GM23338 (cell line): ENCODE results near the gene EPHB1.

Experiments used
- CREB1 ChIP-seq: fragments of 250-450 bp; sonication (Bioruptor Pico); IDR thresholded peaks from 2 replicates; pipeline ENCODE4 v1.5.0; 2020; ENCODE audit warnings: low read depth, mild to moderate bottlenecking, moderate library complexity
- CTCF ChIP-seq, 2 experiments: fragments of 200-600 bp in 1 of 2; sonication (generic) in 1 of 2; conservative IDR thresholded peaks; 2 replicates each; pipeline versions ENCODE4 v1.5.1 to v1.6.1; 2016 to 2017; ENCODE audit warnings: antibody characterized with exemption in 2 of 2, low read depth in 2 of 2, mild to moderate bottlenecking in 2 of 2, moderate library complexity in 1 of 2
- EZH2 ChIP-seq: fragments of 200-600 bp; sonication (generic); IDR thresholded peaks from one replicate; pipeline ENCODE4 v1.8.0; 2017; ENCODE audit warnings: antibody characterized with exemption, mild to moderate bottlenecking, low read depth; ENCODE audit not compliant: unreplicated experiment
- EZH2phosphoT487 ChIP-seq: fragments of 200-600 bp; sonication (generic); IDR thresholded peaks from one replicate; pipeline ENCODE4 v1.8.1; 2018; ENCODE audit warnings: antibody characterized with exemption; ENCODE audit not compliant: unreplicated experiment
- JUNB ChIP-seq: IDR thresholded peaks from one replicate; pipeline ENCODE4 v1.6.1; 2016; ENCODE audit warnings: antibody characterized with exemption; ENCODE audit not compliant: unreplicated experiment
- NANOG ChIP-seq: IDR thresholded peaks from 2 replicates; pipeline ENCODE4 v1.6.1; 2016; ENCODE audit warnings: antibody characterized with exemption, borderline replicate concordance
- POLR2AphosphoS5 ChIP-seq: IDR thresholded peaks from 2 replicates; pipeline ENCODE4 v1.6.1; 2016; ENCODE audit warnings: antibody characterized with exemption, low read depth
- REST ChIP-seq: IDR thresholded peaks from one replicate; pipeline ENCODE4 v1.6.1; 2018; ENCODE audit warnings: antibody characterized with exemption; ENCODE audit not compliant: unreplicated experiment
- STAT1 ChIP-seq: IDR thresholded peaks from one replicate; pipeline ENCODE4 v1.6.1; 2016; ENCODE audit warnings: antibody characterized with exemption; ENCODE audit not compliant: unreplicated experiment
- ZNF114 ChIP-seq: fragments of 250-450 bp; sonication (Bioruptor Pico); IDR thresholded peaks from 2 replicates; pipeline ENCODE4 v1.5.0; 2020; ENCODE audit warnings: mild to moderate bottlenecking, moderate library complexity
- ZNF331 ChIP-seq: fragments of 250-450 bp; sonication (Bioruptor Pico); IDR thresholded peaks from 2 replicates; pipeline ENCODE4 v1.5.0; 2020; ENCODE audit warnings: low read depth, mild to moderate bottlenecking, moderate library complexity
- TF ChIP-seq, protein P1 (sequence below): fragments of 250-450 bp; sonication (Bioruptor Pico); IDR thresholded peaks from 2 replicates; pipeline ENCODE4 v1.5.0; 2020; ENCODE audit warnings: mild to moderate bottlenecking, moderate library complexity
- TF ChIP-seq, protein P2 (sequence below): IDR thresholded peaks from 2 replicates; pipeline ENCODE4 v1.6.1; 2016; ENCODE audit warnings: antibody characterized with exemption

- TF ChIP-seq EZH2, result no peak
- no peak for TF ChIP-seq CTCF (conservative IDR thresholded peaks at IDR 0.05; ENCODE audit: low read depth in 2 of 2)
- no peak for TF ChIP-seq ZNF114 (CRISPR knock-in tag)
- TF ChIP-seq POLR2AphosphoS5, result no peak
- TF ChIP-seq, protein P1, sequence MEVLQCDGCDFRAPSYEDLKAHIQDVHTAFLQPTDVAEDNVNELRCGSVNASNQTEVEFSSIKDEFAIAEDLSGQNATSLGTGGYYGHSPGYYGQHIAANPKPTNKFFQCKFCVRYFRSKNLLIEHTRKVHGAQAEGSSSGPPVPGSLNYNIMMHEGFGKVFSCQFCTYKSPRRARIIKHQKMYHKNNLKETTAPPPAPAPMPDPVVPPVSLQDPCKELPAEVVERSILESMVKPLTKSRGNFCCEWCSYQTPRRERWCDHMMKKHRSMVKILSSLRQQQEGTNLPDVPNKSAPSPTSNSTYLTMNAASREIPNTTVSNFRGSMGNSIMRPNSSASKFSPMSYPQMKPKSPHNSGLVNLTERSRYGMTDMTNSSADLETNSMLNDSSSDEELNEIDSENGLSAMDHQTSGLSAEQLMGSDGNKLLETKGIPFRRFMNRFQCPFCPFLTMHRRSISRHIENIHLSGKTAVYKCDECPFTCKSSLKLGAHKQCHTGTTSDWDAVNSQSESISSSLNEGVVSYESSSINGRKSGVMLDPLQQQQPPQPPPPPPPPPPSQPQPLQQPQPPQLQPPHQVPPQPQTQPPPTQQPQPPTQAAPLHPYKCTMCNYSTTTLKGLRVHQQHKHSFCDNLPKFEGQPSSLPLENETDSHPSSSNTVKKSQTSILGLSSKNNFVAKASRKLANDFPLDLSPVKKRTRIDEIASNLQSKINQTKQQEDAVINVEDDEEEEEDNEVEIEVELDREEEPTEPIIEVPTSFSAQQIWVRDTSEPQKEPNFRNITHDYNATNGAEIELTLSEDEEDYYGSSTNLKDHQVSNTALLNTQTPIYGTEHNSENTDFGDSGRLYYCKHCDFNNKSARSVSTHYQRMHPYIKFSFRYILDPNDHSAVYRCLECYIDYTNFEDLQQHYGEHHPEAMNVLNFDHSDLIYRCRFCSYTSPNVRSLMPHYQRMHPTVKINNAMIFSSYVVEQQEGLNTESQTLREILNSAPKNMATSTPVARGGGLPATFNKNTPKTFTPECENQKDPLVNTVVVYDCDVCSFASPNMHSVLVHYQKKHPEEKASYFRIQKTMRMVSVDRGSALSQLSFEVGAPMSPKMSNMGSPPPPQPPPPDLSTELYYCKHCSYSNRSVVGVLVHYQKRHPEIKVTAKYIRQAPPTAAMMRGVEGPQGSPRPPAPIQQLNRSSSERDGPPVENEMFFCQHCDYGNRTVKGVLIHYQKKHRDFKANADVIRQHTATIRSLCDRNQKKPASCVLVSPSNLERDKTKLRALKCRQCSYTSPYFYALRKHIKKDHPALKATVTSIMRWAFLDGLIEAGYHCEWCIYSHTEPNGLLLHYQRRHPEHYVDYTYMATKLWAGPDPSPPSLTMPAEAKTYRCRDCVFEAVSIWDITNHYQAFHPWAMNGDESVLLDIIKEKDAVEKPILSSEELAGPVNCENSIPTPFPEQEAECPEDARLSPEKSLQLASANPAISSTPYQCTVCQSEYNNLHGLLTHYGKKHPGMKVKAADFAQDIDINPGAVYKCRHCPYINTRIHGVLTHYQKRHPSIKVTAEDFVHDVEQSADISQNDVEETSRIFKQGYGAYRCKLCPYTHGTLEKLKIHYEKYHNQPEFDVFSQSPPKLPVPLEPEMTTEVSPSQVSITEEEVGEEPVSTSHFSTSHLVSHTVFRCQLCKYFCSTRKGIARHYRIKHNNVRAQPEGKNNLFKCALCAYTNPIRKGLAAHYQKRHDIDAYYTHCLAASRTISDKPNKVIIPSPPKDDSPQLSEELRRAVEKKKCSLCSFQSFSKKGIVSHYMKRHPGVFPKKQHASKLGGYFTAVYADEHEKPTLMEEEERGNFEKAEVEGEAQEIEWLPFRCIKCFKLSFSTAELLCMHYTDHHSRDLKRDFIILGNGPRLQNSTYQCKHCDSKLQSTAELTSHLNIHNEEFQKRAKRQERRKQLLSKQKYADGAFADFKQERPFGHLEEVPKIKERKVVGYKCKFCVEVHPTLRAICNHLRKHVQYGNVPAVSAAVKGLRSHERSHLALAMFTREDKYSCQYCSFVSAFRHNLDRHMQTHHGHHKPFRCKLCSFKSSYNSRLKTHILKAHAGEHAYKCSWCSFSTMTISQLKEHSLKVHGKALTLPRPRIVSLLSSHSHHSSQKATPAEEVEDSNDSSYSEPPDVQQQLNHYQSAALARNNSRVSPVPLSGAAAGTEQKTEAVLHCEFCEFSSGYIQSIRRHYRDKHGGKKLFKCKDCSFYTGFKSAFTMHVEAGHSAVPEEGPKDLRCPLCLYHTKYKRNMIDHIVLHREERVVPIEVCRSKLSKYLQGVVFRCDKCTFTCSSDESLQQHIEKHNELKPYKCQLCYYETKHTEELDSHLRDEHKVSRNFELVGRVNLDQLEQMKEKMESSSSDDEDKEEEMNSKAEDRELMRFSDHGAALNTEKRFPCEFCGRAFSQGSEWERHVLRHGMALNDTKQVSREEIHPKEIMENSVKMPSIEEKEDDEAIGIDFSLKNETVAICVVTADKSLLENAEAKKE, result no peak
- no peak for TF ChIP-seq REST
- no peak for TF ChIP-seq NANOG
- no peak for TF ChIP-seq EZH2phosphoT487
- TF ChIP-seq, protein P2, sequence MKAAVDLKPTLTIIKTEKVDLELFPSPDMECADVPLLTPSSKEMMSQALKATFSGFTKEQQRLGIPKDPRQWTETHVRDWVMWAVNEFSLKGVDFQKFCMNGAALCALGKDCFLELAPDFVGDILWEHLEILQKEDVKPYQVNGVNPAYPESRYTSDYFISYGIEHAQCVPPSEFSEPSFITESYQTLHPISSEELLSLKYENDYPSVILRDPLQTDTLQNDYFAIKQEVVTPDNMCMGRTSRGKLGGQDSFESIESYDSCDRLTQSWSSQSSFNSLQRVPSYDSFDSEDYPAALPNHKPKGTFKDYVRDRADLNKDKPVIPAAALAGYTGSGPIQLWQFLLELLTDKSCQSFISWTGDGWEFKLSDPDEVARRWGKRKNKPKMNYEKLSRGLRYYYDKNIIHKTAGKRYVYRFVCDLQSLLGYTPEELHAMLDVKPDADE, result no peak
- no peak for TF ChIP-seq ZNF331 (CRISPR knock-in tag)
- TF ChIP-seq STAT1, result no peak
- no peak for TF ChIP-seq CREB1 (CRISPR knock-in tag)
- no peak for TF ChIP-seq JUNB
These were observed 429.8 kb downstream of the EPHB1 start for GRCh38 chr3:135224815-135225362.
